H1 (cell line): ENCODE measurements around the gene MYO1G. TPM values are rescaled to one million over a fixed set of nuclear protein-coding genes. Genes with fewer than 3 reads are reported as not detected.

Source experiments
- CTCF ChIA-PET: fragments of 300-600 bp; sonication (Branson Sonifier 250); formaldehyde crosslinking; loops from one replicate; lab custom pipeline; 2021; ENCODE audit not compliant: partially characterized antibody; lab: Charles Lee
- POLR2A ChIA-PET: fragments of 300-600 bp; sonication (Branson Sonifier 250); formaldehyde crosslinking; loops from one replicate; lab custom pipeline; 2021; ENCODE audit warnings: inconsistent platforms; ENCODE audit not compliant: partially characterized antibody; lab: Charles Lee
- DNase-seq, 2 experiments: peaks; one replicate each; pipeline versions ENCODE4 v3.0.0 to v3.0.0-alpha.2; 2010 to 2022; ENCODE audit warnings: low spot score in 2 of 2, low read depth in 1 of 2, mixed read lengths in 1 of 2
- FAIRE-seq: peaks from 2 replicates; lab custom pipeline; 2011; peaks lifted over from hg19 to GRCh38; lab: Jason Lieb, UNC
- H2AFZ ChIP-seq: 2 replicates; pipeline ENCODE4 v1.8.1; 2012; ENCODE audit warnings: low read length, inconsistent platforms
- H2AK5ac ChIP-seq: 2 replicates; pipeline ENCODE4 v1.6.1; 2013; ENCODE audit warnings: low read depth, low read length
- H2BK120ac ChIP-seq: replicated peaks from 2 replicates; pipeline ENCODE3; 2013; ENCODE audit warnings: low read depth, low read length, inconsistent platforms
- H2BK12ac ChIP-seq: 2 replicates; pipeline ENCODE4 v1.6.1; 2013; ENCODE audit warnings: low read depth, low read length
- H2BK15ac ChIP-seq: 2 replicates; pipeline ENCODE4 v1.6.1; 2013; ENCODE audit warnings: low read length
- H2BK20ac ChIP-seq: 2 replicates; pipeline ENCODE4 v1.6.1; 2013; ENCODE audit warnings: low read length
- H2BK5ac ChIP-seq: 2 replicates; pipeline ENCODE4 v1.6.1; 2013; ENCODE audit warnings: low read depth, low read length
- H3K14ac ChIP-seq: 2 replicates; pipeline ENCODE4 v1.6.1; 2013; ENCODE audit warnings: inconsistent platforms; ENCODE audit not compliant: insufficient read length
- H3K18ac ChIP-seq: 2 replicates; pipeline ENCODE4 v1.6.1; 2013; ENCODE audit warnings: low read length; ENCODE audit errors: extremely low read depth
- H3K23ac ChIP-seq: 2 replicates; pipeline ENCODE4 v1.6.1; 2013; ENCODE audit warnings: inconsistent platforms; ENCODE audit not compliant: insufficient read length
- H3K23me2 ChIP-seq: 2 replicates; pipeline ENCODE4 v1.6.1; 2013; ENCODE audit warnings: low read depth, low read length
- H3K27ac ChIP-seq: 2 replicates; pipeline ENCODE4 v1.6.1; 2011; ENCODE audit warnings: low read depth, low read length, inconsistent platforms
- H3K27me3 ChIP-seq, 4 experiments: replicated peaks in 1 of 4; 1 replicate in 1 of 4; 2 replicates in 3 of 4; pipeline versions ENCODE4 v1.6.1 to v1.8.1; 2011 to 2013; ENCODE audit warnings: low read length in 3 of 4, mild to moderate bottlenecking in 3 of 4, inconsistent platforms in 2 of 4, mixed read lengths in 2 of 4, moderate library complexity in 1 of 4; ENCODE audit not compliant: control insufficient read depth in 3 of 4, insufficient read depth in 3 of 4; ENCODE audit errors: extremely low read depth in 1 of 4
- H3K36me3 ChIP-seq, 4 experiments: 2 replicates each; pipeline versions ENCODE4 v1.6.1 to v1.8.1; 2011 to 2013; ENCODE audit warnings: mild to moderate bottlenecking in 4 of 4, low read length in 3 of 4, moderate library complexity in 2 of 4, control low read depth in 1 of 4, inconsistent platforms in 1 of 4; ENCODE audit not compliant: insufficient read depth in 4 of 4, control insufficient read depth in 2 of 4
- H3K4ac ChIP-seq: replicated peaks from 2 replicates; pipeline ENCODE3; 2013; ENCODE audit warnings: low read length, low read depth, mixed read lengths, inconsistent platforms; ENCODE audit not compliant: insufficient read length
- H3K4me1 ChIP-seq, 4 experiments: replicated peaks in 1 of 4; 1 replicate in 1 of 4; 2 replicates in 3 of 4; pipeline versions ENCODE4 v1.6.1 to v1.8.1; 2011 to 2013; ENCODE audit warnings: low read length in 3 of 4, inconsistent platforms in 2 of 4, mixed read lengths in 1 of 4; ENCODE audit not compliant: insufficient read depth in 4 of 4, control insufficient read depth in 3 of 4
- H3K4me2 ChIP-seq, 2 experiments: 2 replicates each; pipeline versions ENCODE4 v1.6.1 to v1.8.1; 2011 to 2013; ENCODE audit warnings: low read depth in 2 of 2, low read length in 2 of 2, control low read depth in 1 of 2, inconsistent platforms in 1 of 2, mild to moderate bottlenecking in 1 of 2; ENCODE audit not compliant: insufficient read depth in 1 of 2
- H3K4me3 ChIP-seq, 4 experiments: fragments of 200-600, 300-600 bp in 1 of 4; sonication (generic), shearing (Covaris generic), sonication (Bioruptor Twin) in 1 of 4; 2 replicates each; pipeline versions ENCODE4 v1.5.1 to v1.8.1; 2011 to 2016; ENCODE audit warnings: low read length in 4 of 4, low read depth in 3 of 4, control low read depth in 2 of 4, inconsistent platforms in 2 of 4, mild to moderate bottlenecking in 2 of 4, mixed read lengths in 1 of 4, moderate library complexity in 1 of 4; ENCODE audit not compliant: insufficient read depth in 2 of 4; ENCODE audit errors: extremely low read depth in 1 of 4
- H3K56ac ChIP-seq: replicated peaks from 2 replicates; pipeline ENCODE3; 2013; ENCODE audit warnings: low read depth, mild to moderate bottlenecking, mixed read lengths, low read length, inconsistent platforms; ENCODE audit not compliant: insufficient read length
- H3K79me1 ChIP-seq: 2 replicates; pipeline ENCODE4 v1.6.1; 2013; ENCODE audit warnings: low read depth, low read length, control low read depth
- H3K79me2 ChIP-seq, 2 experiments: 2 replicates each; pipeline versions ENCODE4 v1.6.1 to v1.8.1; 2012 to 2013; ENCODE audit warnings: low read length in 2 of 2, mild to moderate bottlenecking in 2 of 2, inconsistent platforms in 1 of 2; ENCODE audit not compliant: insufficient read depth in 2 of 2, control insufficient read depth in 1 of 2
- H3K9ac ChIP-seq, 4 experiments: replicated peaks in 1 of 4; 1 replicate in 1 of 4; 2 replicates in 3 of 4; pipeline versions ENCODE4 v1.6.1 to v1.8.1; 2011 to 2013; ENCODE audit warnings: low read depth in 3 of 4, low read length in 3 of 4, control low read depth in 2 of 4, mild to moderate bottlenecking in 2 of 4, moderate library complexity in 2 of 4, inconsistent platforms in 1 of 4; ENCODE audit errors: extremely low read depth in 1 of 4
- H3K9me3 ChIP-seq, 2 experiments: 2 replicates each; pipeline versions ENCODE4 v1.6.1 to v1.8.1; 2012 to 2013; ENCODE audit warnings: mild to moderate bottlenecking in 2 of 2, moderate library complexity in 2 of 2, control low read depth in 1 of 2, inconsistent platforms in 1 of 2, low read depth in 1 of 2, low read length in 1 of 2, mixed read lengths in 1 of 2; ENCODE audit not compliant: insufficient read depth in 2 of 2
- H4K20me1 ChIP-seq, 2 experiments: replicated peaks in 1 of 2; 2 replicates each; pipeline versions ENCODE3 to v1.8.1; 2011 to 2013; ENCODE audit warnings: inconsistent platforms in 2 of 2, low read length in 2 of 2, mild to moderate bottlenecking in 1 of 2; ENCODE audit not compliant: insufficient read depth in 2 of 2, control insufficient read depth in 1 of 2
- H4K5ac ChIP-seq: 2 replicates; pipeline ENCODE4 v1.6.1; 2013; ENCODE audit warnings: low read length, low read depth, mixed read lengths, inconsistent platforms; ENCODE audit not compliant: insufficient read length
- H4K8ac ChIP-seq: 2 replicates; pipeline ENCODE4 v1.8.0; 2013; ENCODE audit warnings: mild to moderate bottlenecking, moderate library complexity, low read length, inconsistent platforms; ENCODE audit not compliant: insufficient read depth; ENCODE audit errors: extremely low read depth
- H4K91ac ChIP-seq: replicated peaks from 2 replicates; pipeline ENCODE3; 2013; ENCODE audit warnings: low read length, mixed read lengths, inconsistent platforms; ENCODE audit not compliant: insufficient read length
- KDM4A ChIP-seq: IDR thresholded peaks from one replicate; pipeline ENCODE4 v1.7.1; 2012; ENCODE audit warnings: low read depth, mild to moderate bottlenecking, moderate library complexity, low read length, inconsistent platforms; ENCODE audit not compliant: severe bottlenecking
- MAFK ChIP-seq: IDR thresholded peaks from 2 replicates; pipeline ENCODE4 v1.6.1; 2012; ENCODE audit warnings: low read depth, mild to moderate bottlenecking, improper control_type of control experiment, low read length
- NRF1 ChIP-seq: IDR thresholded peaks from 2 replicates; pipeline ENCODE4 v1.6.1; 2011; ENCODE audit warnings: mild to moderate bottlenecking, low read depth, low read length, improper control_type of control experiment
- PHF8 ChIP-seq: fragments of 200-600 bp; sonication (generic); conservative IDR thresholded peaks from 2 replicates; pipeline ENCODE4 v1.7.1; 2012; ENCODE audit warnings: low read depth, mild to moderate bottlenecking, inconsistent platforms, low read length, moderate library complexity
- POLR2A ChIP-seq, 2 experiments: IDR thresholded peaks; 1 replicate in 1 of 2; 2 replicates in 1 of 2; pipeline ENCODE4 v1.6.1; 2011; ENCODE audit warnings: low read depth in 2 of 2, low read length in 2 of 2, mild to moderate bottlenecking in 2 of 2; ENCODE audit errors: control extremely low read depth in 1 of 2
- POLR2AphosphoS5 ChIP-seq: IDR thresholded peaks from 2 replicates; pipeline ENCODE4 v1.6.1; 2011; ENCODE audit warnings: low read depth, low read length
- SRF ChIP-seq: IDR thresholded peaks from 2 replicates; pipeline ENCODE4 v1.6.1; 2011; ENCODE audit warnings: mild to moderate bottlenecking, low read depth, low read length, moderate library complexity
- WGBS, 2 experiments: shearing (Covaris generic) in 1 of 2; methylation state at CpG; one replicate each; pipeline versions ENCODE4 v1.1.6 to v1.1.7; 2013 to 2015; ENCODE audit warnings: low lambda C conversion rate in 2 of 2, mixed read lengths in 2 of 2, inconsistent platforms in 1 of 2, low coverage in 1 of 2, missing lambda C conversion rate in 1 of 2; ENCODE audit not compliant: insufficient replicate concordance in 2 of 2, insufficient coverage in 1 of 2, insufficient read length in 1 of 2; ENCODE audit errors: extremely low coverage in 1 of 2, missing lambda C conversion rate in 1 of 2; 5-methylcytosine and 5-hydroxymethylcytosine counted together
- polyA plus RNA-seq, 7 experiments: library from polyadenylated mRNA; depleted of rRNA in 3 of 7; stranded (reverse) in 5 of 7; unstranded in 2 of 7; fragments of >200 nt in 5 of 7; fragments of 200-250 nt in 2 of 7; gene quantifications; 1 replicate in 5 of 7; 2 replicates in 1 of 7; 4 replicates in 1 of 7; pipeline versions ENCODE4 v1.2.1 to v1.2.3, GENCODE V29; 2011 to 2013; ENCODE audit warnings: missing spikeins in 2 of 7, mixed read lengths in 2 of 7
- total RNA-seq: library from RNA; stranded (reverse); fragmentation: NEBNext Ultra II Directional; extraction: Animal tissue kit (Norgen Biotek cat#: 25700); gene quantifications from 2 replicates; pipeline ENCODE4 v1.2.1, GENCODE V29; 2021
- TF ChIP-seq, protein P1 (sequence below), 3 experiments: IDR thresholded peaks; 1 replicate in 2 of 3; 2 replicates in 1 of 3; pipeline versions ENCODE4 v1.5.1 to v1.6.1; 2011; ENCODE audit warnings: low read length in 3 of 3, mild to moderate bottlenecking in 3 of 3, inconsistent platforms in 2 of 3, low read depth in 1 of 3, moderate library complexity in 1 of 3; ENCODE audit not compliant: insufficient read depth in 1 of 3; ENCODE audit errors: control extremely low read depth in 1 of 3

MYO1G gene
- total and polyA plus RNA-seq, 2 of the 8 experiments (the other 6 are each of a cell fraction or from before 2014, with no cell fraction given) = 0.08 to 0.19 TPM

DNA sequence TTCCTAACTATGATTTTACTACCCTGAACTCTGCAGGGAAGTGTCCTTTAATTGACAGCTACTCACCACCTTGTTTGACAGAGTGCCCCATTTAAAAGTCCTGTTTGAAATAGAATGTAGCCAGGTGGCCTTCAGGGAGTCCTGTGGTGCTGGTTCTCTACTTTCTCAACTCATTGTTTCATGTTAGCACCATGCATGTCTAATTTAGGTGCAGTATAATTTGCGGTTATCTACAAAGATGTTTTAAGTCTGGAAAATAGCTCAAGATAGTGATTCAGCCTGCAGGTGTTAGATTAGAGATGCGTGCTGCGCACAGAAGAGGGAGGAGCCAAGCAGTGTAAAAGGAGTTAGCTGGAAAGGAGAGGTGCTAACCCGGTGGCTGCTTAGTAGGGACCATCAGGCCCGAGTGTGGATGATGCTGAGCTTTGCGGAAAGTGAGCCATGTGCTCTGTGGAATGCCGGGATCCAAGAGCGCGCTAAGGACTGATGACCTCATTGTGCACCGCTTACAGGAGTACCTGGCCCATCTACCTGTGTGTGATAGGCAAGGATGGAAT, 22.4 kb upstream of the MYO1G start:
- Histone ChIP-seq H3K4me1 (peaks cover 0 to 6% (median 3%) of the 10 kb centered on the region in 4 experiments; a peak in 3 of 7 replicates), H3K79me2 (peaks cover 4 to 38% of the 10 kb centered on the region in 2 experiments; a peak in 3 of 4 replicates)
- POLR2A ChIA-PET = interaction anchor here (0.5 to 10.3 kb wide), 13 partner anchors 10 to 192 kb away, joined by 3 to 193 read pairs (median 5); partner anchors contain the start of genes H2AZ2, MYO1G, PURB and TBRG4
- TF ChIP-seq MAFK = peak; percentile 19; the same call in 1 of the 2 replicates
- peak; percentile 41; the same call in 1 of the 2 replicates for TF ChIP-seq POLR2AphosphoS5
- no peak for TF ChIP-seq POLR2A (IDR thresholded peaks at IDR 0.05; ENCODE audit: control extremely low read depth in 1 of 2, low read depth in 2 of 2, low read length in 2 of 2)
- no peak for TF ChIP-seq NRF1
- TF ChIP-seq SRF = no peak
- TF ChIP-seq KDM4A = no peak
- TF ChIP-seq, protein P1, sequence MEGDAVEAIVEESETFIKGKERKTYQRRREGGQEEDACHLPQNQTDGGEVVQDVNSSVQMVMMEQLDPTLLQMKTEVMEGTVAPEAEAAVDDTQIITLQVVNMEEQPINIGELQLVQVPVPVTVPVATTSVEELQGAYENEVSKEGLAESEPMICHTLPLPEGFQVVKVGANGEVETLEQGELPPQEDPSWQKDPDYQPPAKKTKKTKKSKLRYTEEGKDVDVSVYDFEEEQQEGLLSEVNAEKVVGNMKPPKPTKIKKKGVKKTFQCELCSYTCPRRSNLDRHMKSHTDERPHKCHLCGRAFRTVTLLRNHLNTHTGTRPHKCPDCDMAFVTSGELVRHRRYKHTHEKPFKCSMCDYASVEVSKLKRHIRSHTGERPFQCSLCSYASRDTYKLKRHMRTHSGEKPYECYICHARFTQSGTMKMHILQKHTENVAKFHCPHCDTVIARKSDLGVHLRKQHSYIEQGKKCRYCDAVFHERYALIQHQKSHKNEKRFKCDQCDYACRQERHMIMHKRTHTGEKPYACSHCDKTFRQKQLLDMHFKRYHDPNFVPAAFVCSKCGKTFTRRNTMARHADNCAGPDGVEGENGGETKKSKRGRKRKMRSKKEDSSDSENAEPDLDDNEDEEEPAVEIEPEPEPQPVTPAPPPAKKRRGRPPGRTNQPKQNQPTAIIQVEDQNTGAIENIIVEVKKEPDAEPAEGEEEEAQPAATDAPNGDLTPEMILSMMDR (IDR thresholded peaks at IDR 0.05; ENCODE audit: control extremely low read depth in 1 of 3, insufficient read depth in 1 of 3, low read depth in 1 of 3, low read length in 3 of 3) = no peak
- no peak for TF ChIP-seq PHF8

More for the DNA sequence above, 22.4 kb upstream of the MYO1G start:
- no peaks in the 10 kb centered on the region; a peak in 1 of 8 replicates for H3K36me3 ChIP-seq
- no peak overlapping the region for H2BK120ac ChIP-seq
- H3K18ac ChIP-seq = no peak overlapping the region
- no peak overlapping the region for H4K91ac ChIP-seq
- no peak overlapping the region for H3K27ac ChIP-seq
- H3K4ac ChIP-seq = no peak overlapping the region
- H4K20me1 ChIP-seq = peaks cover 0 to 9% of the 10 kb centered on the region in 2 experiments
- no peak for DNase-seq
- H2BK5ac ChIP-seq = no peak overlapping the region
- H3K4me3 ChIP-seq = peak overlapping the region; percentile 49 to 98 (median 84)
- no peak overlapping the region for H2AK5ac ChIP-seq
- peak overlapping the region; percentile 64 to 90 for H3K4me2 ChIP-seq
- no peak overlapping the region for H4K8ac ChIP-seq
- no peak overlapping the region for H3K23ac ChIP-seq
- H3K23me2 ChIP-seq = 0 out of 2 replicates have a peak, but pooled peaks cover 6% of the 10 kb centered on the region
- H2BK20ac ChIP-seq = no peak overlapping the region
- no peak overlapping the region; a peak in 1 of 7 replicates for H3K9ac ChIP-seq
- 59% methylated on average over 10 of the region's 10 CpGs; no CpG with 5 or more reads in 1 of the 2 experiments for WGBS, 2 experiments
- CTCF ChIA-PET = interaction anchor here (0.9 to 2.5 kb wide), 9 partner anchors 15 to 155 kb away, joined by 3 to 9 read pairs (median 3); partner anchors contain the start of gene PURB
- no peak overlapping the region for H2AFZ ChIP-seq
- H3K27me3 ChIP-seq = no peaks in the 10 kb centered on the region
- peaks cover 5% of the 10 kb centered on the region; the same call in 1 of the 2 replicates for H3K79me1 ChIP-seq
- no peaks in the 10 kb centered on the region for H3K9me3 ChIP-seq
- no peak overlapping the region for H2BK12ac ChIP-seq
- no peak overlapping the region for H4K5ac ChIP-seq
- no peak overlapping the region for H3K56ac ChIP-seq
- FAIRE-seq = no peak
- no peak overlapping the region for H3K14ac ChIP-seq
- H2BK15ac ChIP-seq = no peak overlapping the region
